Lung (tissue), 12 donors: Measurements from ENCODE around the gene SLC44A2. TPM values are rescaled to one million over a fixed set of nuclear protein-coding genes. Genes with fewer than 3 reads are reported as not detected.

Experiments
- ATAC-seq: fragments of 200-7000 bp; cut with Tn5 transposase; one replicate; pipeline ENCODE4 v1.9.1; 2020; ENCODE audit warnings: moderate number of reproducible peaks; ENCODE audit not compliant: insufficient read depth, low FRiP score
- DNase-seq, 3 donors: peaks; one replicate each; pipeline ENCODE4 v3.0.0-alpha.2; 2013 to 2017
- H3K27ac ChIP-seq, 2 donors: one replicate each; pipeline ENCODE4 v1.5.1; 2013; ENCODE audit warnings: mild to moderate bottlenecking in 2 of 2, moderate library complexity in 2 of 2, control low read depth in 1 of 2, inconsistent platforms in 1 of 2, low read depth in 1 of 2, low read length in 1 of 2
- H3K27me3 ChIP-seq, 3 donors: one replicate each; pipeline ENCODE4 v1.5.1; 2013; ENCODE audit warnings: low read length in 2 of 3; ENCODE audit not compliant: control insufficient read depth in 3 of 3, insufficient read depth in 3 of 3
- H3K36me3 ChIP-seq, 4 donors: one replicate each; pipeline ENCODE4 v1.5.1; 2013; ENCODE audit warnings: low read length in 4 of 4, mild to moderate bottlenecking in 1 of 4, moderate library complexity in 1 of 4; ENCODE audit not compliant: control insufficient read depth in 4 of 4, insufficient read depth in 4 of 4
- H3K4me1 ChIP-seq, 5 donors: one replicate each; pipeline ENCODE4 v1.5.1; 2013; ENCODE audit warnings: low read length in 5 of 5, mild to moderate bottlenecking in 2 of 5, moderate library complexity in 1 of 5; ENCODE audit not compliant: control insufficient read depth in 5 of 5, insufficient read depth in 5 of 5
- H3K4me3 ChIP-seq: one replicate; pipeline ENCODE4 v1.5.1; 2013; ENCODE audit warnings: mild to moderate bottlenecking, control low read depth, moderate library complexity
- H3K9ac ChIP-seq, 2 donors: one replicate each; pipeline ENCODE4 v1.5.1; 2013; ENCODE audit warnings: low read length in 2 of 2, control low read depth in 1 of 2; ENCODE audit not compliant: insufficient read depth in 1 of 2
- H3K9me3 ChIP-seq, 4 donors: one replicate each; pipeline ENCODE4 v1.5.1; 2013; ENCODE audit warnings: low read length in 3 of 4, mild to moderate bottlenecking in 1 of 4, moderate library complexity in 1 of 4; ENCODE audit not compliant: control insufficient read depth in 4 of 4, insufficient read depth in 3 of 4
- CTCF ChIP-seq: IDR thresholded peaks from 2 replicates; pipeline ENCODE4 v1.5.1; 2012; ENCODE audit warnings: mild to moderate bottlenecking; ENCODE audit errors: control extremely low read depth, extremely low read depth
- WGBS, 2 donors: extraction: QIAGEN DNeasy Blood & Tissue Kit; methylation state at CpG; one replicate each; pipeline ENCODE4 v1.1.7; 2013; 5-methylcytosine and 5-hydroxymethylcytosine counted together
- polyA plus RNA-seq, 2 donors: library from polyadenylated mRNA; stranded (reverse); fragments of 200-250 nt; gene quantifications; one replicate each; pipeline ENCODE4 v1.2.1, GENCODE V29; 2013
- total RNA-seq, 2 donors: library from RNA; depleted of rRNA in 1 of 2; stranded (reverse); fragments of >200 nt in 1 of 2; gene quantifications; one replicate each; pipeline ENCODE4 v1.2.1, GENCODE V29; 2014 to 2021
- donor health status: control.
- donor health status: control.
- donor health status: Bipolar disorder and iron deficiency.
- donor health status: healthy.
- donor health status: DM: yes; HTN: yes; CAD: no.

SLC44A2 gene
- total and polyA plus RNA-seq, 4 donors = 83.6 to 173 (median 118) TPM

GRCh38 chr19:10691178-10691881 lies 66.0 kb downstream of the SLC44A2 start:
- no peak for TF ChIP-seq CTCF
- peaks cover 12 to 60% (median 31%) of the 10 kb centered on the region in 4 donors for H3K36me3 ChIP-seq
- H3K9ac ChIP-seq = no peak overlapping the region
- H3K9me3 ChIP-seq = peaks cover 0 to 2% (median 0%) of the 10 kb centered on the region in 4 donors
- H3K27me3 ChIP-seq = no peaks in the 10 kb centered on the region
- H3K4me1 ChIP-seq = peaks cover 0 to 9% (median 3%) of the 10 kb centered on the region in 5 donors
- H3K27ac ChIP-seq = no peak overlapping the region
- DNase-seq (no peak), ATAC-seq (no peak)
- 87% methylated on average over 23 of the region's 23 CpGs for WGBS, 2 donors
- H3K4me3 ChIP-seq = no peak overlapping the region

- no peak for TF ChIP-seq CTCF
- ATAC-seq (no peak), DNase-seq (no peak)
- Histone ChIP-seq H3K36me3 (peaks cover 12 to 55% (median 29%) of the 10 kb centered on the region in 4 donors), H3K9ac (no peak overlapping the region), H3K27me3 (no peaks in the 10 kb centered on the region), H3K9me3 (peaks cover 0 to 2% (median 0%) of the 10 kb centered on the region in 4 donors), H3K4me3 (no peak overlapping the region), H3K27ac (no peak overlapping the region), H3K4me1 (peaks cover 0 to 9% (median 3%) of the 10 kb centered on the region in 5 donors)
- 79 to 92% methylated on average over 5 of the region's 5 CpGs for WGBS, 2 donors
Measured at GRCh38 chr19:10691883-10692282, 66.5 kb downstream of the SLC44A2 start.

- DNase-seq = no peak
- ATAC-seq = no peak
- WGBS, 2 donors = 86 to 90% methylated on average over 5 of the region's 5 CpGs
- Histone ChIP-seq H3K27me3 (no peaks in the 10 kb centered on the region), H3K9ac (no peak overlapping the region), H3K36me3 (peaks cover 12 to 46% (median 28%) of the 10 kb centered on the region in 4 donors), H3K4me1 (peaks cover 0 to 9% (median 3%) of the 10 kb centered on the region in 5 donors), H3K27ac (no peak overlapping the region), H3K9me3 (peaks cover 0 to 2% (median 0%) of the 10 kb centered on the region in 4 donors), H3K4me3 (no peak overlapping the region)
- TF ChIP-seq CTCF = no peak
Measured at GRCh38 chr19:10692673-10693264, 67.4 kb downstream of the SLC44A2 start.

Other genes with a start within 250 kb of the SLC44A2 start
- gene TYK2, start 245.0 kb upstream of the SLC44A2 start, total RNA-seq = 100 to 1,000 TPM; 102 to 175 TPM
- 100 to 1,000 TPM; 137 to 162 TPM for gene TYK2, start 245.0 kb upstream of the SLC44A2 start, polyA plus RNA-seq
- gene CDC37, start 222.0 kb upstream of the SLC44A2 start, total RNA-seq = 100 to 1,000 TPM; 110 to 156 TPM
- 100 to 1,000 TPM; 223 to 294 TPM for gene CDC37, start 222.0 kb upstream of the SLC44A2 start, polyA plus RNA-seq
- 10 to 100 TPM; 11.9 to 23.6 TPM for gene PDE4A, start 205.0 kb upstream of the SLC44A2 start, total RNA-seq
- 10 to 100 TPM; 10.3 to 13.7 TPM for gene PDE4A, start 205.0 kb upstream of the SLC44A2 start, polyA plus RNA-seq
- gene KEAP1, start 122.2 kb upstream of the SLC44A2 start, total RNA-seq = 10 to 100 TPM; 44.8 to 73.5 TPM
- gene KEAP1, start 122.2 kb upstream of the SLC44A2 start, polyA plus RNA-seq = 10 to 100 TPM; 51.0 to 69.5 TPM
- gene S1PR5, start 108.1 kb upstream of the SLC44A2 start, total RNA-seq = 1 to 10 TPM in 1 of 2 donors, under 1 TPM in 1; 0.26 to 1.2 TPM
- 1 to 10 TPM in 1 of 2 donors, under 1 TPM in 1; 0.55 to 1.4 TPM for gene S1PR5, start 108.1 kb upstream of the SLC44A2 start, polyA plus RNA-seq
- 10 to 100 TPM; 13.4 to 34.0 TPM for gene ATG4D, start 81.6 kb upstream of the SLC44A2 start, total RNA-seq
- 10 to 100 TPM; 26.0 to 28.8 TPM for gene ATG4D, start 81.6 kb upstream of the SLC44A2 start, polyA plus RNA-seq
- 10 to 100 TPM; 12.8 to 26.0 TPM for gene KRI1, start 59.5 kb upstream of the SLC44A2 start, total RNA-seq
- gene KRI1, start 59.5 kb upstream of the SLC44A2 start, polyA plus RNA-seq = 10 to 100 TPM; 16.6 to 21.5 TPM
- gene CDKN2D, start 56.6 kb upstream of the SLC44A2 start, total RNA-seq = 10 to 100 TPM; 12.5 to 14.3 TPM
- gene CDKN2D, start 56.6 kb upstream of the SLC44A2 start, polyA plus RNA-seq = 10 to 100 TPM; 13.5 to 74.9 TPM
- gene AP1M2, start 38.2 kb upstream of the SLC44A2 start, total RNA-seq = 10 to 100 TPM; 40.2 to 57.6 TPM
- gene AP1M2, start 38.2 kb upstream of the SLC44A2 start, polyA plus RNA-seq = 10 to 100 TPM; 31.6 to 70.9 TPM
- 100 to 1,000 TPM; 146 to 225 TPM for gene ILF3, start 28.8 kb downstream of the SLC44A2 start, total RNA-seq
- 100 to 1,000 TPM; 105 to 117 TPM for gene ILF3, start 28.8 kb downstream of the SLC44A2 start, polyA plus RNA-seq
- 10 to 100 TPM; 21.0 to 54.5 TPM for gene QTRT1, start 75.9 kb downstream of the SLC44A2 start, total RNA-seq
- 10 to 100 TPM; 46.9 to 70.6 TPM for gene QTRT1, start 75.9 kb downstream of the SLC44A2 start, polyA plus RNA-seq
- 100 to 1,000 TPM; 202 to 277 TPM for gene DNM2, start 92.5 kb downstream of the SLC44A2 start, total RNA-seq
- gene DNM2, start 92.5 kb downstream of the SLC44A2 start, polyA plus RNA-seq = 100 to 1,000 TPM; 172 to 206 TPM
- gene TMED1, start 210.7 kb downstream of the SLC44A2 start, total RNA-seq = 10 to 100 TPM; 30.6 to 37.2 TPM
- gene TMED1, start 210.7 kb downstream of the SLC44A2 start, polyA plus RNA-seq = 10 to 100 TPM; 25.8 to 49.8 TPM
- gene C19orf38, start 222.9 kb downstream of the SLC44A2 start, total RNA-seq = 1 to 10 TPM; 7.5 to 9.0 TPM
- gene C19orf38, start 222.9 kb downstream of the SLC44A2 start, polyA plus RNA-seq = 10 to 100 TPM in 1 of 2 donors, 1 to 10 TPM in 1; 4.2 to 48.7 TPM
- 10 to 100 TPM; 19.9 to 35.5 TPM for gene CARM1, start 246.0 kb downstream of the SLC44A2 start, total RNA-seq
- gene CARM1, start 246.0 kb downstream of the SLC44A2 start, polyA plus RNA-seq = 10 to 100 TPM; 24.8 to 30.9 TPM